ES-I3 (cell line): Measurements from ENCODE around the gene LIMK1.

ENCODE experiments used
- H3K36me3 ChIP-seq: 2 replicates; pipeline ENCODE4 v1.6.1; 2013; ENCODE audit warnings: mild to moderate bottlenecking, low read length, control low read depth, moderate library complexity; ENCODE audit not compliant: insufficient read depth
- H3K4me1 ChIP-seq: 2 replicates; pipeline ENCODE4 v1.6.1; 2013; ENCODE audit warnings: mild to moderate bottlenecking, control low read depth, low read length; ENCODE audit not compliant: insufficient read depth
- H3K9ac ChIP-seq: 2 replicates; pipeline ENCODE4 v1.6.1; 2013; ENCODE audit warnings: low read depth, mild to moderate bottlenecking, low read length, moderate library complexity
- H3K9me3 ChIP-seq: 2 replicates; pipeline ENCODE4 v1.6.1; 2013; ENCODE audit warnings: mild to moderate bottlenecking, low read length, moderate library complexity; ENCODE audit not compliant: control insufficient read depth, insufficient read depth

LIMK1 gene

GRCh38 chr7:74087791-74088453 lies 4.3 kb downstream of the LIMK1 start:
- H3K36me3 ChIP-seq: peaks cover 12% of the 10 kb centered on the region; the same call in 1 of the 2 replicates
- peaks cover 17% of the 10 kb centered on the region for H3K4me1 ChIP-seq
- no peak overlapping the region for H3K9ac ChIP-seq
- no peaks in the 10 kb centered on the region for H3K9me3 ChIP-seq

- Histone ChIP-seq H3K36me3 (peaks cover 12% of the 10 kb centered on the region), H3K9ac (no peak overlapping the region), H3K9me3 (no peaks in the 10 kb centered on the region; the same call in 1 of the 2 replicates), H3K4me1 (peaks cover 21% of the 10 kb centered on the region; the same call in 1 of the 2 replicates)
Measured at GRCh38 chr7:74092321-74092963, 8.8 kb downstream of the LIMK1 start.

- Histone ChIP-seq H3K4me1 (peaks cover 21% of the 10 kb centered on the region; the same call in 1 of the 2 replicates), H3K9me3 (no peaks in the 10 kb centered on the region; the same call in 1 of the 2 replicates), H3K36me3 (peaks cover 14% of the 10 kb centered on the region), H3K9ac (no peak overlapping the region)
Measured at GRCh38 chr7:74092964-74093471, 9.4 kb downstream of the LIMK1 start.

GRCh38 chr7:74093671-74094223 lies 10.1 kb downstream of the LIMK1 start:
- H3K9ac ChIP-seq: peak overlapping the region; percentile 31; the same call in 1 of the 2 replicates
- no peaks in the 10 kb centered on the region; the same call in 1 of the 2 replicates for H3K9me3 ChIP-seq
- H3K36me3 ChIP-seq: peaks cover 11% of the 10 kb centered on the region
- peaks cover 21% of the 10 kb centered on the region; the same call in 1 of the 2 replicates for H3K4me1 ChIP-seq

GRCh38 chr7:74094224-74095101 lies 10.9 kb downstream of the LIMK1 start:
- peak overlapping the region; percentile 31 for H3K9ac ChIP-seq
- H3K4me1 ChIP-seq: peaks cover 21% of the 10 kb centered on the region; the same call in 1 of the 2 replicates

GRCh38 chr7:74095135-74095534 lies 11.5 kb downstream of the LIMK1 start:
- peak overlapping the region; percentile 31 for H3K9ac ChIP-seq
- H3K4me1 ChIP-seq: peaks cover 21% of the 10 kb centered on the region; the same call in 1 of the 2 replicates
- H3K36me3 ChIP-seq: peaks cover 11% of the 10 kb centered on the region
- no peaks in the 10 kb centered on the region; the same call in 1 of the 2 replicates for H3K9me3 ChIP-seq

More at GRCh38 chr7:74094224-74095101, 10.9 kb downstream of the LIMK1 start:
- Histone ChIP-seq H3K9me3 (no peaks in the 10 kb centered on the region; the same call in 1 of the 2 replicates), H3K36me3 (peaks cover 9% of the 10 kb centered on the region)

GRCh38 chr7:74097937-74098614 lies 14.5 kb downstream of the LIMK1 start:
- H3K36me3 ChIP-seq: peaks cover 12% of the 10 kb centered on the region
- peaks cover 12% of the 10 kb centered on the region; the same call in 1 of the 2 replicates for H3K4me1 ChIP-seq
- H3K9me3 ChIP-seq: no peaks in the 10 kb centered on the region; the same call in 1 of the 2 replicates
- H3K9ac ChIP-seq: no peak overlapping the region

GRCh38 chr7:74099031-74099430 lies 15.4 kb downstream of the LIMK1 start:
- peaks cover 12% of the 10 kb centered on the region for H3K36me3 ChIP-seq
- no peak overlapping the region for H3K9ac ChIP-seq
- H3K4me1 ChIP-seq: peaks cover 6% of the 10 kb centered on the region; the same call in 1 of the 2 replicates
- H3K9me3 ChIP-seq: no peaks in the 10 kb centered on the region; the same call in 1 of the 2 replicates

- H3K9me3 ChIP-seq: no peaks in the 10 kb centered on the region; the same call in 1 of the 2 replicates
- H3K9ac ChIP-seq: no peak overlapping the region
- no peaks in the 10 kb centered on the region for H3K4me1 ChIP-seq
- peaks cover 12% of the 10 kb centered on the region for H3K36me3 ChIP-seq
Measured at GRCh38 chr7:74101061-74101681, 17.6 kb downstream of the LIMK1 start.

- no peak overlapping the region for H3K9ac ChIP-seq
- no peaks in the 10 kb centered on the region for H3K9me3 ChIP-seq
- peaks cover 3% of the 10 kb centered on the region for H3K36me3 ChIP-seq
- no peaks in the 10 kb centered on the region for H3K4me1 ChIP-seq
Measured at GRCh38 chr7:74103219-74103772, 19.7 kb downstream of the LIMK1 start.

GRCh38 chr7:74104702-74105101 lies 21.1 kb downstream of the LIMK1 start:
- Histone ChIP-seq H3K4me1 (no peaks in the 10 kb centered on the region), H3K36me3 (peaks cover 9% of the 10 kb centered on the region), H3K9me3 (no peaks in the 10 kb centered on the region), H3K9ac (no peak overlapping the region)

- Histone ChIP-seq H3K9me3 (no peaks in the 10 kb centered on the region), H3K4me1 (no peaks in the 10 kb centered on the region), H3K9ac (no peak overlapping the region), H3K36me3 (peaks cover 5% of the 10 kb centered on the region)
Measured at GRCh38 chr7:74105992-74106391, 22.4 kb downstream of the LIMK1 start.

GRCh38 chr7:74106846-74107245 lies 23.2 kb downstream of the LIMK1 start:
- H3K36me3 ChIP-seq: peaks cover 5% of the 10 kb centered on the region
- H3K9me3 ChIP-seq: no peaks in the 10 kb centered on the region
- no peaks in the 10 kb centered on the region for H3K4me1 ChIP-seq
- no peak overlapping the region for H3K9ac ChIP-seq
